ENCODE results near the gene MRPL43.
A peak's percentile ranks its signal among the peaks of the same experiment; 100 is the strongest.

The MRPL43 gene

DNA sequence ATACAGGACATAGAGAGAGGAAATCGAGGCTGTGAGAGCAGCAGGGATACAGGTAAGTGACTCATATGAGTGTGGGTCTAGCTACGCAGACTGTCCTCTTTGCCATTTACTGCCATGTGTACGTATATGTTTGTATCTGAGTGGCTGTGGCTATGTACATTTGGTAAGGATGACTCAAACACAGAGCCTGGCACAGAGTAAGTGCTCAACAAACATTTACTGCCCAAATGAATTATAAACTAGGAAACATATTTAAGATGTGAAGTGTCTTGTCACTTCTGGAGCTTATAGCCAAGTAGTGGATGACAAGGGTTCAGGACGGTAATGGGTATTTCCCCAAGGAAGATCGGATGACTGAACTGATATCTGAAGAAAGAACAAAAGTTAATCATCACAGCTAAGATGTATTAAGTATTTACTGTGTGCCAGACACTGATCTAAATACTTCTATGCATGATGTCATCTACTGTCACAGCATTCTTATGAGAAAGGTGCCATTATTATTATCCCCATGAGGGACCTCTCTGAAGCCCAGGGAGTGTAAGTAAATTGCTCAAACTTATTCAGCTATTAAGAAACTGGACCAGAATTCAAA, 6.0 kb downstream of the MRPL43 start:
- no peak for DNase-seq

DNA sequence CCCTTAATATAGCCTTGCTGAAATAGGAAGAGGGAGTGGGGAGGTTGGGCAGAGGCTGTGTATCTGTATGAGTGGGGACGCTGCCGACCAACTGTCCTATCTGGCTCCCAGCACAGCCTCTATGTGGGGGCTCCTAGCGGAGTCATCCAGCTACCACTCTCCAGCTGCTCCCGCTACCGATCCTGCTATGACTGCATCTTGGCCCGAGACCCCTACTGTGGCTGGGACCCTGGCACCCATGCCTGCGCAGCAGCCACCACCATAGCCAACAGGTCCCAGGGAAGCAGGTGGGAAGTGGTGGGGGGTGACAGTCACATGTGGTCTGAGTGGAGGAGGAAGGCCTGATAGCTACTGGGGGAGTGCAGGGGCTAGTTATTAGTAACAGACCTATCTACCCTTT, 6.6 kb downstream of the MRPL43 start:
- DNase-seq, result peak; percentile 43

DNA sequence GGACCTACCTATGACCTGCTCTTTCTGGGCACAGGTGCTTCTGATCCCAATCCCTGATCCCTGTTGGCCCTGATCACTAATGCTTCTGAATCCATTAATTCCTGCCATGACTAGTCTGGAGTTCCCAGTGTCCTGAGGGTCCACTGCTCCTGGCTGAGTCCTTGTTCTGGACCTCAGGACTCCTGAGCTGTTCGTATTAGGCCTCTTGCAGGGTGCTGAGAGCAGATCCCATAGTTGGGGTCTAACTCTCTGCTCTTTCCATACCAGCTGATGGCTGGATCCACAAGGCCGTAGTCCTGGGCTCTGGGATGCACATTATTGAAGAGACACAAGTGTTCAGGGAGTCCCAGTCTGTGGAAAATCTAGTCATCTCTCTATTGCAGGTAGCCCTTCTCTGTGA, 7.0 kb downstream of the MRPL43 start:
- peak; percentile 26 for DNase-seq

DNA sequence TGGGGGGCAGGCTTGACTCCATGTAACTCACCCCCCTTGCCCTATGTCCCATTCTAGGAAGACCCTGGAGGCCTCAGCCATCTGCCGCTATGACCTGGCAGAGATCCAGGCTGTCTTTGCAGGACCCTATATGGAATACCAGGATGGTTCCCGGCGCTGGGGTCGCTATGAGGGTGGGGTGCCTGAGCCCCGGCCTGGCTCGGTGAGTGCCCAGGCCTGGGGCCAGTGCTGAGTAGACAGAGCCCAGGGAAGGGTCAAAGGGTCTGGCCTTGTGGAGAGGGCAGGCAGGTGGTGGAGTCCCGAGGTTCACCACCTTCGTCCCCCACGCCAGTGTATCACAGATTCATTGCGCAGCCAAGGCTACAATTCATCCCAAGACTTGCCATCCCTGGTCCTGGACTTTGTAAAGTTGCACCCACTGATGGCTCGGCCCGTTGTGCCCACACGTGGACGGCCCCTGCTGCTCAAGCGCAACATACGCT, 7.5 kb downstream of the MRPL43 start:
- peak; percentile 48 for DNase-seq

- DNase-seq, result peak; percentile 45
Measured at GRCh38 chr10:100978901-100979195, 8.4 kb downstream of the MRPL43 start.

- DNase-seq, result peak; percentile 43
Measured at GRCh38 chr10:100978121-100978900, 9.0 kb downstream of the MRPL43 start.

DNA sequence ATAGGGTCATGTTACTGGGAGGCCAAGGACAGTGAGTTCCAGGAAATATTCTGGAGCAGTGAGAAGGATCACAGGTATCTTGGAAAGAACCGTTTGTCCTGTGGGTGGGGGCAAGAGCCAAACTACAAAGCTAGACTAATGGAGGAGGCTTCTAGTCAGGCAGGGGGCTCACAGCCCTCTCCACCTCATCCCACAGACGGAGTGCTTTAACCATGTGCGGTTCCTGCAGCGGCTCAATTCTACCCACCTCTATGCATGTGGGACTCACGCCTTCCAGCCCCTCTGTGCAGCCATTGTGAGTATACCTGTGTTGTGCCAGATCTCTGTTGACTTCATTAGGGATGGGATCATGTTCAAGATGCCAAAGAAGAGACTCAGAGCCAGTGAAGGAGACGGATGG, 9.9 kb downstream of the MRPL43 start:
- peak; percentile 17 for DNase-seq

DNA sequence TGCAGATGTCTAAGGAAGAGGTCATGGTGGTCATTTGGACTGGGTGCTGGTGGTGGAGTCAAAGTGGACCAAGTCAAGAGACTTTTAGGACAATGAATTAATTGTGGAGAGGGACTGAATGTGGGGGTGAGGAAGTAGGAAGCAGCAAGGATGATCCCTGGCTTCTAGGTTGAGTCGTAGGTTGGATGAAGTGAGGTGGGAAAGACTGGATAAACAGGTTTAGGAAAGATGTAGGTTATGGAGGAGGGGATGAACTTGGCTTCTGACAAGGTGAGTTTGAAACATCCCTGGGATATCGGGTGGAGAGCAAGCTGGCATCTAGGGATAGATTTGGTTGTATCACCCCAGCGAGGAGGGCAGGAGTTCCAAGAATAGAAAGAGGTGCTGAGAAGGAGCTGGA, 10.4 kb downstream of the MRPL43 start:
- no peak for DNase-seq

DNA sequence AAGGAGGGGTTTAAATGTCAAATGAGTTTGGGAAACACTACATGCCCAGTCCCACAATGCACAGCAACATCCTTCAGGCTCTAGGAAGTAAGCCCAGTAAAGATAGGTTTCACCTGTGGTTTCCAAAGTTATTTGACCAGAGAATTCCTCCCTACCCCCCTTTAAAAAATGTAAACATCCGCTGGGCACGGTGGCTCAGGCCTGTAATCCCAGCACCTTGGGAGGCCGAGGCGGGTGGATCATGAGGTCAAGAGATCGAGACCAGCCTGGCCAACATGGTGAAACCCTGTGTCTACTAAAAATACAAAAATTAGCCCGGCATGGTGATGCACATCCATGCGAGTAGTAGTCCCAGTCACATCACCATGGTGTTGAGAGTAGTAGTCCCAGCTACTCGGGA, 11.9 kb downstream of the MRPL43 start:
- DNase-seq, result peak; percentile 26

- peak; percentile 40 for DNase-seq
Measured at GRCh38 chr10:100972904-100973535, 14.3 kb downstream of the MRPL43 start.

DNA sequence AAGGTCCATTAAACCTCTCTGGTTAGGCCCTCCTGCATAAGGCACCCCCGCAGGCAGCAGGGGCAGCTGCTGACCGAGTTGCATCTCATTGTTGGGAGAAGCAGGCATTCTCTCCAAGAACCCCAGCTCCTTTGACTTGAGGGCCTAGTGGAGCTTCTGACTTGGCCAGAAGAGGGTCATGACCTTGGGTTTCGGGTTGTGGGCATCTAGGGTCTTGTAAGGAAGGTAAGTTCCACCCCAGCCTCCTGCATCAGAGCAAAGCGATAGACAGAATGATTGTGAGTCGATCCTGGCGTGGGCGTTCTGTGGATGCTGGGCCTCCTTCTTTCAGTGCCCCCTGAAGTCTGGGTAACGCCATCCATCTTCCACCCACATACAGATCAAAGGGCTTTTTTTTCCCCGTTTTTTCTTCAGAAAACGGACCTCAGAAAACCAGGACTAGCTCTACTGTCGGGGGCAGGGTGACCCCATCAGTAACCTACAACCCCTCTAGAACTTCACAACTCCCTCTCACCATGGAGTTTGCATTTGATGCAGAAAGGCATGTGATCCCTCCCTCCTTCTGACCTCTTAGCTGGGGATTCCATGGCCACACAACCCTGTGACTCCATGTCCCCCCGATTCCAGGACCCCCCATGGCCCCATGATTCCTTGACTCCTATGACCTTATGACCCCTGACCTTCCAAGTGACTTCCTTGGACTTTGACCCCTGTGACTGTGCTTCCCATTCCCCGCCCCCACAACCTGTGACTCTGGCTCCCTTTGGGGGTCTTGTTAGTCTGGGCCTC, 15.0 kb downstream of the MRPL43 start:
- peak; percentile 53 for DNase-seq

DNA sequence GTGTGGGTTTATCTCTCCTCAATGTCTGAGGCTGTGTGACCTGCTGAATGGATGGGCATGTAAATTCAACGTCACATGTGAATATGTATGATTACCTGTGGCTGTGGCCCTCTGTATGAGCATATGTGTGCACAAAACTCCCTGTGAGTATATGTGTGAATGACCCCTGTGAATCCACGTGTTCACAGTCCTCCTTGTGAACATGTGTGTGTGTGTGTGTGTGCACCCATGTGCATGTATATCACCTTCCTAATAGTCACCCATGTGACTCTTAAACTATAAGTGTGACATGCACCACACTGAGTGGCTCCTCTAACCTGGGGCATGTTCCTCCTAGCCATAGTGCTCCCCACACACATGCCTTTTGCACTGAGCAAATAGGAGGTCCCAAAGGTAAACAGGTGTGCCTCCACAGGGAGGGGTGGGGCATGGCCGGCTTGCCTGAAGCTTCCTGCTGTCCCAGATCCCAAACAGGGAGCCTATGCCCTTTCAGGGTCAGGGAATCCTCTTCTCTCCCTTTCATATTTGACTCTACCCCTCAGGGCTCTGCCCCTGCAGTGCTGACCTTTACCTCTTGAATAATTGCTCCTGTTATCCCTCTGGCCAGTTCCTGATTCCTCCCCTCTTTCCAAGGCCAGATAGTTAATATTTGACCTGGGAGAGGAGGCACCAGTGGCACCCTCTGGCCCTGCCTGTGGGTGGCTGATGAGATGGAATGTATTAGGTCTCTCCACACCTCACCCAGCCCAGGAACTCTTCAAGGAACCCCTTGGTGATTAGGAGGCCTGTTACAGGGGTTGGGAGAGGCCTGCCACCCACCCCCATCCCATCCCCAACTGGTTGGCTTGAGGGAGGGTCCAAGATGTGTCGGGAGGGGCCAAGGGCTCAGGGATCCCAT, 16.1 kb downstream of the MRPL43 start:
- no peak for DNase-seq

DNA sequence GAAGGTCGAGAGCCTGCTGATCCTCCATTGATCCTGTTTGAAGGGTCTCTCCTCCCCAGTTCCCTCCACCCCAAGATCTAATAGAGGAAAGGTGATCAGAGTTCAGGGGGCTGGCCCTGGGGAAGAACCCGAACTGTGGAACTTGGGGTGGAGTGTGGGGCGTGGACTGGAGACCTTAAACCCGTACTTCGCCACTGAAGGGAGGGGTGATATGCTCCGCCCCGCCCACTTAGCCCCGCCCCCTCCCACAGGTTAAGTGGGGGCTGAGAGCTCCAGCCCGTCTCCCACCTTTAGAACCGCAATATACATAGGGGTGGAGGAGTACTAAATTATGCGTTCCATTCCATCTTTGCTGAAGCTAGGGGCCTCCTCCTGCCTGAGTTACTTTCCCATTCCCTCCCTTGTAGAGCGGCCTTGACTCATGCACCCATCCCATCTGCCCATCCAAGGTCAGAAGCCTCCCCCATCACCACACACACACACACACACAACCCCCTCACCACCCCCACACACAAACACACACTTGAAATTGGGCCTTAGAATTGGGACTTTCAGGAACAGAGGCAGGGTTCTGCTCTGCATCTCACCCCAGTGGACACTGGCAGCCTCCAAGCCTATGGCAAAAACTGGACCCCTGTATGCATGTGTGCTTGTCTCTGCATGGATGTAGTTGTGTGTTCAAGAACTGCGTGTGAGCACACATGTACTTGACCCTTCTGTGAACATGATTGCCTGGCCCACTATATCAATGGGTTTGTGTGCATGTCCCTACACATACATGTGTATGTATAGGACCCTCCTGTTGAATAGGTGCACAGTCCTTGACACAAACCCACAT, 17.0 kb downstream of the MRPL43 start:
- DNase-seq, result no peak

- peak; percentile 81 for DNase-seq
Measured at GRCh38 chr10:100969187-100970075, 17.9 kb downstream of the MRPL43 start, which contains the start of gene SEMA4G. SEMA4G (plus strand) TSS chr10:100969504; CDS start chr10:100972913, 3,409 bp downstream.

GRCh38 chr10:100968863-100969186, 18.5 kb downstream of the MRPL43 start:
- no peak for DNase-seq

DNA sequence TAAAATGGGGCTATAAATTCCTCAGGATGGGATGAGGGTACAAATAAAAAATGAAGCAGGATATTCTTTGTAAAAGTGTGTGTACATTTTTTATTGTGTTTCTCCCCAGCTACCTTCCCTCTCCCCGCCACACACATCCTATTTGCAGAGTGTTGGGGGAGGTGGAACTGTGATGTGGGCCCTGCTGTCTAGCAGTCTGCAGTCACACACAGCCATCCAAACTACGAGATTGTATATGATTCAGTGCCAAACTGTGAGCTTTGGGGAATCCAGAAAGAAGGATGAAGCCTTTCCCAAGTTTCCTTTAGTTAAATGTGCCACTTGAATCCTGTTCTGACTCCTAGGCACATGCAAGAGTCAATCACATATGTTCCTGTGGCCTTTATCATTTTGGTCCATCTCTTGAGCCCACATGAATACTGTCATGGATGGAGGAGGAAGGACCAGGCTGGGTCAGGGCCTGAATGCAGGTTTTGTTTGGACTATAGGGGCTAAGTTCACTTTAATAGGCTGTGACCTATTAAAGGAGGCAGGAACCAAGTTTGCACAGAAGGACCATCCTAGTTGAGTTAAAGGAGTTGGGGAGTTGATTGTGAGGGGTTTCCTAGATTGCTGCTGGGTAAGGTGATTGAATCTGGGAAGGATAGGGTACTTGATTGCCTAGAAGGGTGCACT, 19.1 kb downstream of the MRPL43 start:
- no peak for DNase-seq

- no peak for DNase-seq
Measured at GRCh38 chr10:100967332-100967731, 20.0 kb downstream of the MRPL43 start.

- DNase-seq, result no peak
Measured at GRCh38 chr10:100966887-100967286, 20.4 kb downstream of the MRPL43 start.

- no peak for DNase-seq
Measured at GRCh38 chr10:100965820-100966219, 21.5 kb downstream of the MRPL43 start.

DNA sequence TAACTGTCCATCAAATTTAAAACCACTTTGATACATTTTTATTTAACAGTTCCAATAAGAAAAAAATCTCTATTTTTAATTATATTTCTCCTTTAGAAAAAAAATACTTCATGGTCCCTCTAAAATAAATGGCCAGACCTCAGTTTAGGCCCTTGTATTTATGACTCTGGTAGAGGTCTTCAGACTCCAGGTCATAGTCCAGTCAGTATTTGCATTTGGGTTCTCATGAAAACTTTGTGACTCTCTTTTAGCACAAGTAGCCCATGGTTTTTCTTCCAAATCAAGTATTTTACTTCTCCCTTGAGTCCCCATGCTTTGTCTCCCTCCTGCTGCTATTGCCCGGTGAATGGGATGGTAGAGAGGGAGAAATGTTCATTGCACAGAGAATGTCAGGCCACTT, 23.5 kb downstream of the MRPL43 start:
- no peak for DNase-seq
